Vagina (tissue), 2 donors: ENCODE results near the gene MIS12.

Experiments used
- POLR2A ChIP-seq, 2 donors: fragments of 450-650 bp; IDR thresholded peaks; one replicate each; pipeline ENCODE4 v1.6.1; 2017; ENCODE audit warnings: antibody characterized with exemption in 2 of 2, mild to moderate bottlenecking in 2 of 2, moderate library complexity in 2 of 2
- POLR2AphosphoS5 ChIP-seq, 2 donors: sonication (generic); formaldehyde crosslinking; IDR thresholded peaks; one replicate each; pipeline ENCODE4 v1.9.0; 2017; ENCODE audit warnings: antibody characterized with exemption in 2 of 2, mild to moderate bottlenecking in 2 of 2, low read depth in 1 of 2; ENCODE audit not compliant: insufficient read depth in 1 of 2
- TF ChIP-seq, protein P1 (sequence below), 3 experiments: fragments of 450-650 bp in 2 of 3; fragments of 200-600 bp in 1 of 3; sonication (generic) in 1 of 3; IDR thresholded peaks; one replicate each; pipeline ENCODE4 v1.5.1; 2017 to 2019; ENCODE audit warnings: antibody characterized with exemption in 3 of 3, mild to moderate bottlenecking in 2 of 3, moderate library complexity in 2 of 3

DNA sequence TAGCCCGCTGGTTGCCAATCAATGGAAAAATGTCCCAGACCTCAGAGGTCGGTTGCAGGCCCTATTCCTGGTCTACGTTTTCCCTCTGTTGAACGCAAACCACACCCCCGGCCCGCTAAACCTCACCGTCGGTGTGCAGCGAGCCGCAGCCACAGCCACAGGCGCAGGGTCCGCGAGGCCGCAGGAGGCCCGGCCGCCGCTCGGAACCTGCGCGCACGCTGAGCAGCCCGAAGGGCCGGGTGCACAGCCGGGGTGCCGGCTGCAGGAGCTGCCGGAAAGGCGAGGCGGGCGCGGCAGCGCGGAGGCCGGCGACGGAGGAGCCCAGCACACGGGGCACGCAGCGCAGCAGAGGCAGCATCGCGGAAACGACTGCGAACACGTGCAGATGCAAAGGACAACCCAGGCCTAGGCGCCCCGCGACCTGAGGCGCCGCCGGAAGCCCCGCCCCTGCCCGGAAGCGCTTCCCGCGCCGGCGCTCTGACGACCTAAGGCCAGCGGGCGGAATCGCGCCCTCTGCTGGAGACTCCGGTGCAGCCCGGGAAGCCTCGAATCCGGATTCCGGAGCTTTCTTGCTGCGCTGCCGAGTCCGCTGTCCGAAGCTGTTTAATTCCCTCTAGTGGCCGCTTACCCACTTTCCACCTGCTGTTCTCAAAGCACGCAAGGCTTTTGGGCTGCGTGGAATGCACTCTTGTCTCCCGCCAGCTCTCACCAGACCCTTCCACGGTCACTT is 47.5 kb upstream of the MIS12 start, which contains the start of gene C1QBP:
- peak; percentile 80 to 94 for TF ChIP-seq POLR2AphosphoS5 (IDR thresholded peaks at IDR 0.05; ENCODE audit: insufficient read depth in 1 of 2, low read depth in 1 of 2)
- TF ChIP-seq POLR2A (IDR thresholded peaks at IDR 0.05), result peak in 1 of 2 donors; percentile 40
- TF ChIP-seq, protein P1, sequence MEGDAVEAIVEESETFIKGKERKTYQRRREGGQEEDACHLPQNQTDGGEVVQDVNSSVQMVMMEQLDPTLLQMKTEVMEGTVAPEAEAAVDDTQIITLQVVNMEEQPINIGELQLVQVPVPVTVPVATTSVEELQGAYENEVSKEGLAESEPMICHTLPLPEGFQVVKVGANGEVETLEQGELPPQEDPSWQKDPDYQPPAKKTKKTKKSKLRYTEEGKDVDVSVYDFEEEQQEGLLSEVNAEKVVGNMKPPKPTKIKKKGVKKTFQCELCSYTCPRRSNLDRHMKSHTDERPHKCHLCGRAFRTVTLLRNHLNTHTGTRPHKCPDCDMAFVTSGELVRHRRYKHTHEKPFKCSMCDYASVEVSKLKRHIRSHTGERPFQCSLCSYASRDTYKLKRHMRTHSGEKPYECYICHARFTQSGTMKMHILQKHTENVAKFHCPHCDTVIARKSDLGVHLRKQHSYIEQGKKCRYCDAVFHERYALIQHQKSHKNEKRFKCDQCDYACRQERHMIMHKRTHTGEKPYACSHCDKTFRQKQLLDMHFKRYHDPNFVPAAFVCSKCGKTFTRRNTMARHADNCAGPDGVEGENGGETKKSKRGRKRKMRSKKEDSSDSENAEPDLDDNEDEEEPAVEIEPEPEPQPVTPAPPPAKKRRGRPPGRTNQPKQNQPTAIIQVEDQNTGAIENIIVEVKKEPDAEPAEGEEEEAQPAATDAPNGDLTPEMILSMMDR (IDR thresholded peaks at IDR 0.05), result peak; percentile 98
